Mesenchymal stem cell (in vitro differentiated cells and primary cell): ENCODE data around the gene RABEP2.

ENCODE experiments used
- DNase-seq: peaks from one replicate; pipeline ENCODE4 v3.0.0-alpha.2; 2013
- H2AFZ ChIP-seq: one replicate; pipeline ENCODE4 v1.6.1; 2013; ENCODE audit warnings: low read depth, mild to moderate bottlenecking, control low read depth, inconsistent platforms, low read length, moderate library complexity
- H2AK5ac ChIP-seq: 2 replicates; pipeline ENCODE4 v1.6.1; 2013; ENCODE audit warnings: low read length, moderate library complexity, mild to moderate bottlenecking, inconsistent platforms; ENCODE audit not compliant: severe bottlenecking
- H2BK120ac ChIP-seq: one replicate; pipeline ENCODE4 v1.6.1; 2013; ENCODE audit warnings: low read depth, mild to moderate bottlenecking, inconsistent platforms, low read length, moderate library complexity
- H2BK12ac ChIP-seq, 2 experiments: one replicate each; pipeline ENCODE4 v1.6.1; 2013; ENCODE audit warnings: inconsistent platforms in 2 of 2, low read length in 2 of 2, mild to moderate bottlenecking in 2 of 2, moderate library complexity in 2 of 2, control low read depth in 1 of 2
- H2BK15ac ChIP-seq: one replicate; pipeline ENCODE4 v1.6.1; 2013; ENCODE audit warnings: mild to moderate bottlenecking, low read depth, inconsistent platforms; ENCODE audit not compliant: poor library complexity, severe bottlenecking
- H2BK5ac ChIP-seq: 2 replicates; pipeline ENCODE4 v1.6.1; 2013; ENCODE audit warnings: low read depth, mild to moderate bottlenecking, low read length, control low read depth, inconsistent platforms; ENCODE audit not compliant: poor library complexity, severe bottlenecking
- H3K14ac ChIP-seq, 2 experiments: one replicate each; pipeline ENCODE4 v1.6.1; 2013; ENCODE audit warnings: inconsistent platforms in 2 of 2, low read length in 2 of 2, control low read depth in 1 of 2, mild to moderate bottlenecking in 1 of 2, moderate library complexity in 1 of 2
- H3K18ac ChIP-seq, 2 experiments: one replicate each; pipeline ENCODE4 v1.6.1; 2013; ENCODE audit warnings: inconsistent platforms in 2 of 2, low read length in 2 of 2, control low read depth in 1 of 2, low read depth in 1 of 2, mild to moderate bottlenecking in 1 of 2
- H3K23ac ChIP-seq, 2 experiments: one replicate each; pipeline ENCODE4 v1.6.1; 2013; ENCODE audit warnings: inconsistent platforms in 2 of 2, low read length in 2 of 2, mild to moderate bottlenecking in 2 of 2, moderate library complexity in 2 of 2, control low read depth in 1 of 2
- H3K27ac ChIP-seq: 2 replicates; pipeline ENCODE4 v1.5.1; 2013; ENCODE audit warnings: mild to moderate bottlenecking, moderate library complexity, low read length, control low read depth, inconsistent platforms; ENCODE audit not compliant: poor library complexity, severe bottlenecking
- H3K27me3 ChIP-seq, 2 experiments: 2 replicates each; pipeline versions ENCODE4 v1.6.1 to v1.7.0; 2013; ENCODE audit warnings: low read length in 2 of 2, mild to moderate bottlenecking in 2 of 2, moderate library complexity in 2 of 2, control low read depth in 1 of 2, inconsistent platforms in 1 of 2; ENCODE audit not compliant: control insufficient read depth in 1 of 2, insufficient read depth in 1 of 2
- H3K36me3 ChIP-seq, 2 experiments: 2 replicates each; pipeline versions ENCODE4 v1.6.1 to v1.7.0; 2013; ENCODE audit warnings: low read length in 2 of 2, control low read depth in 1 of 2, inconsistent platforms in 1 of 2, low read depth in 1 of 2, mild to moderate bottlenecking in 1 of 2; ENCODE audit not compliant: insufficient read depth in 2 of 2, control insufficient read depth in 1 of 2
- H3K4ac ChIP-seq, 2 experiments: one replicate each; pipeline ENCODE4 v1.6.1; 2013; ENCODE audit warnings: inconsistent platforms in 2 of 2, low read length in 2 of 2, mild to moderate bottlenecking in 2 of 2, moderate library complexity in 2 of 2, control low read depth in 1 of 2, low read depth in 1 of 2
- H3K4me1 ChIP-seq: 2 replicates; pipeline ENCODE4 v1.6.1; 2013; ENCODE audit warnings: low read depth, low read length, control low read depth; ENCODE audit not compliant: control insufficient read depth, insufficient read depth
- H3K4me2 ChIP-seq: 2 replicates; pipeline ENCODE4 v1.6.1; 2013; ENCODE audit warnings: low read length, mild to moderate bottlenecking, inconsistent platforms; ENCODE audit not compliant: poor library complexity, severe bottlenecking
- H3K4me3 ChIP-seq, 2 experiments: 2 replicates each; pipeline versions ENCODE4 v1.5.1 to v1.7.0; 2013; ENCODE audit warnings: low read length in 2 of 2, mild to moderate bottlenecking in 2 of 2, control low read depth in 1 of 2, low read depth in 1 of 2; ENCODE audit not compliant: insufficient read depth in 1 of 2
- H3K79me1 ChIP-seq: replicated peaks from 2 replicates; pipeline ENCODE4 v1.6.1; 2013; ENCODE audit warnings: mild to moderate bottlenecking, control low read depth, low read length, inconsistent platforms; ENCODE audit not compliant: poor library complexity, severe bottlenecking
- H3K9ac ChIP-seq: 2 replicates; pipeline ENCODE4 v1.7.0; 2013; ENCODE audit warnings: mild to moderate bottlenecking, low read length, moderate library complexity
- H3K9me3 ChIP-seq: 2 replicates; pipeline ENCODE4 v1.7.0; 2013; ENCODE audit warnings: mild to moderate bottlenecking, low read length; ENCODE audit not compliant: control insufficient read depth
- H4K8ac ChIP-seq: one replicate; pipeline ENCODE4 v1.6.1; 2013; ENCODE audit warnings: inconsistent platforms, mild to moderate bottlenecking, low read length, moderate library complexity
- H4K91ac ChIP-seq: one replicate; pipeline ENCODE4 v1.6.1; 2013; ENCODE audit warnings: mild to moderate bottlenecking, low read length, inconsistent platforms
- WGBS: methylation state at CpG from one replicate; pipeline ENCODE4 v1.1.7; 2013; ENCODE audit warnings: mixed read lengths; 5-methylcytosine and 5-hydroxymethylcytosine counted together

The RABEP2 gene

GRCh38 chr16:28905800-28906372 is 19.2 kb downstream of the RABEP2 start:
- Histone ChIP-seq H2BK5ac (no peak overlapping the region), H2BK120ac (no peak overlapping the region), H3K27me3 (no peaks in the 10 kb centered on the region), H3K4me3 (no peak overlapping the region), H3K18ac (no peak overlapping the region), H3K4me1 (peaks cover 6% of the 10 kb centered on the region), H3K4me2 (no peak overlapping the region), H2AK5ac (no peak overlapping the region), H3K9me3 (no peaks in the 10 kb centered on the region), H3K27ac (no peak overlapping the region), H3K23ac (no peak overlapping the region), H3K4ac (no peak overlapping the region), H2AFZ (no peak overlapping the region), H3K79me1 (no peaks in the 10 kb centered on the region), H3K9ac (no peak overlapping the region), H3K14ac (no peak overlapping the region), H3K36me3 (peaks cover 18 to 74% of the 10 kb centered on the region in 2 experiments), H2BK12ac (no peak overlapping the region), H2BK15ac (no peak overlapping the region), H4K91ac (no peak overlapping the region), H4K8ac (peak overlapping the region; percentile 36)
- WGBS: 93% methylated on average over 24 of the region's 24 CpGs
- no peak for DNase-seq

- H4K91ac ChIP-seq: no peak overlapping the region
- H2AK5ac ChIP-seq: no peak overlapping the region
- H3K9me3 ChIP-seq: no peaks in the 10 kb centered on the region
Observed at GRCh38 chr16:28905229-28905754, 19.7 kb downstream of the RABEP2 start.

GRCh38 chr16:28904828-28905227 is 20.2 kb downstream of the RABEP2 start:
- Histone ChIP-seq H2AFZ (peak overlapping the region; percentile 16), H3K4me1 (peaks cover 7% of the 10 kb centered on the region), H4K91ac (no peak overlapping the region), H3K4me2 (no peak overlapping the region), H3K9me3 (no peaks in the 10 kb centered on the region), H3K27me3 (no peaks in the 10 kb centered on the region), H3K14ac (no peak overlapping the region), H2BK12ac (no peak overlapping the region), H2BK120ac (no peak overlapping the region), H2BK15ac (no peak overlapping the region), H3K4me3 (no peak overlapping the region), H3K23ac (no peak overlapping the region), H2AK5ac (no peak overlapping the region), H3K36me3 (peaks cover 8 to 73% of the 10 kb centered on the region in 2 experiments), H3K18ac (no peak overlapping the region), H4K8ac (no peak overlapping the region), H3K4ac (no peak overlapping the region), H3K79me1 (no peaks in the 10 kb centered on the region), H2BK5ac (no peak overlapping the region), H3K27ac (no peak overlapping the region), H3K9ac (no peak overlapping the region)
- DNase-seq: no peak
- 97% methylated on average over 16 of the region's 16 CpGs for WGBS

More at GRCh38 chr16:28905229-28905754, 19.7 kb downstream of the RABEP2 start:
- H3K4me1 ChIP-seq: peaks cover 5% of the 10 kb centered on the region
- no peak overlapping the region for H3K4me3 ChIP-seq
- H3K79me1 ChIP-seq: no peaks in the 10 kb centered on the region
- no peak overlapping the region for H2BK5ac ChIP-seq
- no peak overlapping the region for H2BK120ac ChIP-seq
- peaks cover 12 to 73% of the 10 kb centered on the region in 2 experiments for H3K36me3 ChIP-seq
- no peak overlapping the region for H4K8ac ChIP-seq
- H2BK12ac ChIP-seq: no peak overlapping the region
- no peak overlapping the region for H3K9ac ChIP-seq
- WGBS: 91% methylated on average over 6 of the region's 9 CpGs
- H3K4ac ChIP-seq: no peak overlapping the region
- H3K27me3 ChIP-seq: no peaks in the 10 kb centered on the region
- no peak overlapping the region for H3K18ac ChIP-seq
- H3K14ac ChIP-seq: no peak overlapping the region
- H2BK15ac ChIP-seq: no peak overlapping the region
- no peak overlapping the region for H3K27ac ChIP-seq
- no peak overlapping the region for H3K4me2 ChIP-seq
- peak overlapping the region; percentile 16 for H2AFZ ChIP-seq
- no peak overlapping the region for H3K23ac ChIP-seq
- no peak for DNase-seq

- Histone ChIP-seq H2BK15ac (no peak overlapping the region), H3K18ac (no peak overlapping the region), H2BK120ac (no peak overlapping the region), H3K4ac (no peak overlapping the region), H3K36me3 (peaks cover 8 to 71% of the 10 kb centered on the region in 2 experiments), H3K9me3 (no peaks in the 10 kb centered on the region), H2AFZ (no peak overlapping the region), H3K27me3 (no peaks in the 10 kb centered on the region), H3K4me3 (no peak overlapping the region), H4K8ac (no peak overlapping the region), H2BK12ac (no peak overlapping the region), H3K27ac (no peak overlapping the region), H3K14ac (no peak overlapping the region), H3K4me1 (peaks cover 7% of the 10 kb centered on the region), H2BK5ac (no peak overlapping the region), H3K4me2 (no peak overlapping the region), H3K79me1 (no peaks in the 10 kb centered on the region), H2AK5ac (no peak overlapping the region), H4K91ac (no peak overlapping the region), H3K9ac (no peak overlapping the region), H3K23ac (no peak overlapping the region)
- WGBS: 82% methylated on average over 14 of the region's 14 CpGs
- no peak for DNase-seq
Observed at GRCh38 chr16:28904363-28904762, 20.7 kb downstream of the RABEP2 start.
